Retinal pigment epithelial cell (primary cell): ENCODE data around the gene PCDH1.

ENCODE experiments used
- DNase-seq: peaks from one replicate; pipeline ENCODE4 v3.0.0-alpha.2; 2010; ENCODE audit warnings: low read depth
- H3K4me3 ChIP-seq: 2 replicates; pipeline ENCODE4 v1.5.1; 2011; ENCODE audit warnings: mild to moderate bottlenecking, low read length, control low read depth, moderate library complexity
- TF ChIP-seq, protein P1 (sequence below): conservative IDR thresholded peaks from 2 replicates; pipeline ENCODE4 v1.5.1; 2011; ENCODE audit warnings: low read depth, low read length, control low read depth, inconsistent platforms

PCDH1 gene

DNA sequence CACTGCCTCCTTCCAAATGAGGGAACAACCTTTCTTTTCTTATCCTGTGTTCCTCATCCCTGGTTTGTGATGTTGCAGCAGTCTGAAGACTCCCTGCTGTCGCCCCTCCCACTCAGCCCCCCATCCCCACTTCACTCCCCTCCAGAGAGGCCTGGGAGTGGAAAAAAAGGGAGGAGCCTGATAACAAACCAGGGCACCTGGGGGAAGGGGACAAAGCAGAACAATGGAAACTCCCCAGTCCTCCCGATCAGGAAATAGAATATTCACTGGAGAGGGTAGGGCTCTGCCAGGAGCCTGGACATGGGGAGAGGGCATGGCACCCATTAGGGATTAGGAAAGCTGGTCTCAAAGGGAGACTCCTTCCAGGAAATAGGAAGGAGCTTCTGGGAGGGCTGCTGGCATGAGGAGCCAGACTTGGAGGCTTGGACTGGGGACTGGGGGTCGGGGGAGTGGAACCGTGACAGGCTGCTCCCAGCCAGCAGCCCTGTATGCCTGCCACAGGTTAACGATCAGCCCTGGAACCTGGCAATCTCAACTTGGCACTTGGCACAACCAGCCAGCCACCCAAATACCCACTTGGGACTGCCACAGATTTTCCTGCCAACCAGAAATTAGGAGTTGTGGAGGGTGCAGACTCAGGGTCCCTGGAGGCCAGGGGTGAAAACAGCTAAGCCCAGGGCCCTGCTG, 20.0 kb downstream of the PCDH1 start:
- TF ChIP-seq, protein P1, sequence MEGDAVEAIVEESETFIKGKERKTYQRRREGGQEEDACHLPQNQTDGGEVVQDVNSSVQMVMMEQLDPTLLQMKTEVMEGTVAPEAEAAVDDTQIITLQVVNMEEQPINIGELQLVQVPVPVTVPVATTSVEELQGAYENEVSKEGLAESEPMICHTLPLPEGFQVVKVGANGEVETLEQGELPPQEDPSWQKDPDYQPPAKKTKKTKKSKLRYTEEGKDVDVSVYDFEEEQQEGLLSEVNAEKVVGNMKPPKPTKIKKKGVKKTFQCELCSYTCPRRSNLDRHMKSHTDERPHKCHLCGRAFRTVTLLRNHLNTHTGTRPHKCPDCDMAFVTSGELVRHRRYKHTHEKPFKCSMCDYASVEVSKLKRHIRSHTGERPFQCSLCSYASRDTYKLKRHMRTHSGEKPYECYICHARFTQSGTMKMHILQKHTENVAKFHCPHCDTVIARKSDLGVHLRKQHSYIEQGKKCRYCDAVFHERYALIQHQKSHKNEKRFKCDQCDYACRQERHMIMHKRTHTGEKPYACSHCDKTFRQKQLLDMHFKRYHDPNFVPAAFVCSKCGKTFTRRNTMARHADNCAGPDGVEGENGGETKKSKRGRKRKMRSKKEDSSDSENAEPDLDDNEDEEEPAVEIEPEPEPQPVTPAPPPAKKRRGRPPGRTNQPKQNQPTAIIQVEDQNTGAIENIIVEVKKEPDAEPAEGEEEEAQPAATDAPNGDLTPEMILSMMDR = no peak
- no peak for DNase-seq
- no peak overlapping the region for H3K4me3 ChIP-seq

DNA sequence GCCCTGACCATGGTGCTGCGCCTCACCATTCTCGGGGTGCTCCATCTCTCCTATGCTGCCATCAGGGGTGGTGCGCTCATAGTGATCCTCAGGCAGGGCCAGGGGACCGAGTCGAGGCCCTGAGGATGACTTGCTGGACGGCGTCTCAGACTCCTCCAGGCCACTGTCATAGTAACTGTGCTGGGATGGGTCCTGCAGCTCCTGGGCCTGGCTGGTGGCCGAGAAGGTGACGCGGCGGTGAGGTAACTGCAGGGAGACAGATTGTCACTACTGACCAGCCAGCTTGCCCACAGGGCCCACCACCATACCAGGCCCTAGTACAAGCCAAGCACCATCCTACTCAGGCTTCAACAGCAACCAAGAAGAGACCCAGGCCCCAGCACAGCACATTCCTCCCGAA, 21.0 kb downstream of the PCDH1 start:
- H3K4me3 ChIP-seq = no peak overlapping the region
- no peak for DNase-seq
- TF ChIP-seq, protein P1 = no peak

DNA sequence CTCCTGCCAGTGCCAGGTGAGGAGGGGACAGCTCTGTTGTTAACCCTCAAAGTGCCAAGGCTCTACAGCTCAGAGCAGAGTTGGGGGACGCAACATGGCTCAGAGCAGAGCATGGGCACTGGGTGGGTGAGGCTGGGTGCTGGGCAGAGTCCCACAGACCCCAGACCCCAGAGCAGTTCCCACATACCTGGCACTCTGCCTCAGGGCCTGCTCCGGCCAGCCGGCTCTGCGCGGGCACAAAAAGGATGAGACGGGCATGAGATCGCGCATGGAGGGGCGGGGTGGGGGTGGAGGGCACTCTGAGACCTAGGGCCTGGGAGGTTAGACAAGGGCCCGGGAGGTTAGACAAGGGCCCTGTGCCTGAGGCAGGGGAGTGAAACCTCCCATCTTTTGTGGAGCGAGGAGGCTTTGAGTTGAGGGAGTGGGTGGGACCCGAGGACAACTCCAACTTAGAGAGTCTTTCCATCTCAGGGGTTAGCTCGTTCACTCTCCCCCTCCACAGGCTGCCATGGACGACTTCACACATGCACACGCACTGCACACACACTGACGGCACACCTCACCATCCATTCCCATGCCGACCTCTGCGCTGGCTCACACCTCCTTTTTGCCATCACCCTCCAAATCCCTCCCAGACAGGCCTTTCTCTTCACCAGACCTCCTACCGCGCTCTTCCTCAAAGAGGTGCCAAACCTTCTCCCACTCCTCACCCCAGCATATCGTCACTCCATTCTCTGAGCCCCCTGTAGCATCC, 22.0 kb downstream of the PCDH1 start:
- DNase-seq = no peak
- no peak overlapping the region for H3K4me3 ChIP-seq
- TF ChIP-seq, protein P1 = no peak

DNA sequence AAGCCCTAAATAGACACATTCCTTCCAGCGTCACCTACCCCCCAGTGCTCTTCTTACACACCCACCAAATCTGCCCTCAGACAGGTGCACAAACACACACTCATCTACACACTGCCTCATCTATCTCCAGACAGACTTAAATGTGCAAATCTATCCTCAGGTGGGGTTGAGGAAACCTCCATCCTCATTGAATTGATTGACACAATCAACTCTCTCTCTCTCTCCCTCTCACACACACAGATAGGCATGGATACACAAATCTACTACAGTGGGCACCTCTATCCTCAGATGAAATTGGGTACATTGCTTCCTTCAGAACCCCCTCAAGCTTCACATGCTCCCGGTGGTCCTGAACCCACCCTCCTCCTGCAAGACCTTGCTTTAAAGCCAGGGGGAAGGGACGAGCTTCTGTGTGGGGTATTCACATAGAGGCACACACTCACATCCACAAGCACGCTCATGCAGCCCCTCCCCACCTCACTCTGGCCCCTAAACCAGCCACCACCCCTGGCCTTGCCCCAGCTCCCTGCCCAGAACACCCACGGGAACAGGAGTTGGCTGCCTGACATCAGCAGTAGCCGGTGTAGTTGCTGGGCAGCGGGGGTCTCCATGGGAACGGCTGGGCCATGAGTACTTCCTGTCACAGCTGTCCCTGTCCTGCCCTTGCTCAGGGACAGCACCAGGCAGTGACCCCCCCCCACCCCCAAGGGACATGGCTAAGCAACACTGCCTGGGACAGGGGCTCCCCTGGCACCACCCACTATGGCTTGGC, 22.8 kb downstream of the PCDH1 start:
- TF ChIP-seq, protein P1 = no peak
- no peak for DNase-seq

DNA sequence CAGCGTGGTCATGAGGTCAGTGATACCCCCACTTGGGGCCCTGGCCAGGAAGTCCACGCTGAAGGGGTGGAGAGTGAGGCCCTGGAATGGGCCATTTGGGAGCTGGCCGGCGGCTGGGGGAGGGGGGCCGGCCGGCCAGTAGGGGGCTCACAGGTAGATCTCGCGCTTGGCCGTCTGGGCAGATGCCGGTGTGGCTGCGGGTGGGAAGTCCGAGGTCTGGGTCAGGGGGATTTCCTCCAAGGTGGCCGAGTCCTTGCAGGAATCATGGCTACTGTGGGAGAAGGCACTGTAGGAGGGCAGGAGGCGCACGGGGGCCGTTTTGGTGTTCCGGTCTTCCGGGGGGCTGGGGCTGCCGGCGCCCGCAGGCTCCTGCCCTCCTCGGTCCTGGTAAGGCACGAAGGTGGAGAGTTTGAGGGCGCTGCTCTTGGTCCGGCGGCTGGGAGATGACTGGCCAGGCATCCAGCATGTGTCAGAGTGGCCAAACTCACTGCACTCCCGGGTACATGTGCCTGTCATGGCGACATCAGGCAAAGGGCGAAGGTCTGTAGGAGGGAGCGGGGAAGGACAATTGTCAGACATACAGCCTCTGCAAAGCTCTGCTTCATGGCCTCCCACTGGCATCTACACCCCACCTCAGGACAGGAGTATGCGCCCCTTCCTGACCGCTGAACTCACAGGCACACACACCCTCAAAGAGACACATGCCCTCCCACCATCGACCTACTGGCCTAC, 24.1 kb downstream of the PCDH1 start:
- DNase-seq = no peak
- H3K4me3 ChIP-seq = no peak overlapping the region
- TF ChIP-seq, protein P1 = no peak

More for the DNA sequence above, 22.8 kb downstream of the PCDH1 start:
- no peak overlapping the region for H3K4me3 ChIP-seq

DNA sequence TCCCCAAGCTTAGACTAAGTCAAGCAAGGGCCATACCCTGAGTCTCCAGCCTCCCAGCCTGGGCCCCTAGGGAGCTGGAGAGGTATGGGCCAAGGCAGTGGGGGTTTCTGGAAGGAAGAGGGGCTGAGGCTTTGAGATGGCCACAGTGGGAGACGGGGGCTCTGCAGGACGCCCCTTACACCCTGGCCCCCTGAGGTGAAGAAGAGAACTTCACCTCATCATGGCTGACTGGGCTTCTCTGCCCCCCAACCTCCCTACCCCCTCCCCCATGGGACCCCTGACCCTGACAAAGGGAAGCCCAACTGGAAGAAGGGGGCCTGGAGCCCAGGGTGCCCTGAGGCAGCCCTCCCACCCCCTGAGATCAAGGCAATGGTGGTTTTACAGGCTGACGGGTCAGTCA, 25.8 kb downstream of the PCDH1 start:
- no peak overlapping the region for H3K4me3 ChIP-seq
- TF ChIP-seq, protein P1 = no peak
- no peak for DNase-seq
